A673 (cell line): Measurements from ENCODE around the gene GARRE1.

ENCODE experiments used
- EZH2 ChIP-seq: fragments of 200-600 bp; sonication (generic); IDR thresholded peaks from 2 replicates; pipeline ENCODE4 v1.6.1; 2017; ENCODE audit warnings: borderline replicate concordance, low read depth, mild to moderate bottlenecking, mixed read lengths, antibody characterized with exemption, low read length; ENCODE audit not compliant: poor library complexity, severe bottlenecking
- TF ChIP-seq, protein P1 (sequence below): fragments of 300-800, 200-600 bp; sonication (generic); conservative IDR thresholded peaks from 2 replicates; pipeline ENCODE4 v1.5.1; 2017; ENCODE audit warnings: low read depth, mild to moderate bottlenecking, antibody characterized with exemption, low read length, moderate library complexity, mixed read lengths

DNA sequence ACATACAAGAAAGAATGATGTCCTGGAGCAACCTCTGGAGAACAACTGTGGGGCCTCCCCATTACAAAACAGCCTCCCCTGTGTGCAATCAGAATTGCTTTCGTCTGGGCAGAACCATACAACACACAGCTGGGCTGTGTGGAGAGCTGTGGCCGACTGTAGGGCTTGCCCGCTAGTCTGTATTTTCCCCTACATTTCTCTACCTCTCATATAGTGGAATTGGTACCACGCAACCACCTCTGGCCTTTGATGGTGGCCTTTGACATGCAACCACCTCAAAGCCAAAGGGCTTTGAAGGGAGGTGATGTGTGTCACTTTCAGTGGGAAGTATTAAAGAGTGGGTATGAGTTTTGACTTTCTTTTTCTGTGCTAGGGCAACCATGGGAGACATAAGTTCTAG is 34.0 kb downstream of the GARRE1 start:
- TF ChIP-seq, protein P1, sequence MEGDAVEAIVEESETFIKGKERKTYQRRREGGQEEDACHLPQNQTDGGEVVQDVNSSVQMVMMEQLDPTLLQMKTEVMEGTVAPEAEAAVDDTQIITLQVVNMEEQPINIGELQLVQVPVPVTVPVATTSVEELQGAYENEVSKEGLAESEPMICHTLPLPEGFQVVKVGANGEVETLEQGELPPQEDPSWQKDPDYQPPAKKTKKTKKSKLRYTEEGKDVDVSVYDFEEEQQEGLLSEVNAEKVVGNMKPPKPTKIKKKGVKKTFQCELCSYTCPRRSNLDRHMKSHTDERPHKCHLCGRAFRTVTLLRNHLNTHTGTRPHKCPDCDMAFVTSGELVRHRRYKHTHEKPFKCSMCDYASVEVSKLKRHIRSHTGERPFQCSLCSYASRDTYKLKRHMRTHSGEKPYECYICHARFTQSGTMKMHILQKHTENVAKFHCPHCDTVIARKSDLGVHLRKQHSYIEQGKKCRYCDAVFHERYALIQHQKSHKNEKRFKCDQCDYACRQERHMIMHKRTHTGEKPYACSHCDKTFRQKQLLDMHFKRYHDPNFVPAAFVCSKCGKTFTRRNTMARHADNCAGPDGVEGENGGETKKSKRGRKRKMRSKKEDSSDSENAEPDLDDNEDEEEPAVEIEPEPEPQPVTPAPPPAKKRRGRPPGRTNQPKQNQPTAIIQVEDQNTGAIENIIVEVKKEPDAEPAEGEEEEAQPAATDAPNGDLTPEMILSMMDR: no peak
- TF ChIP-seq EZH2: no peak
